DOHH2 (cell line): Measurements from ENCODE around the gene DYNLRB2.

ENCODE experiments used
- EZH2phosphoT487 ChIP-seq: fragments of 200-600 bp; sonication (generic); IDR thresholded peaks from 2 replicates; pipeline ENCODE4 v1.6.1; 2017; ENCODE audit warnings: borderline replicate concordance, mild to moderate bottlenecking, antibody characterized with exemption, low read length, moderate library complexity, mixed read lengths
- TF ChIP-seq, protein P1 (sequence below): fragments of 200-600 bp; sonication (generic); IDR thresholded peaks from one replicate; pipeline ENCODE4 v1.5.1; 2014; ENCODE audit warnings: antibody characterized with exemption, mild to moderate bottlenecking, low read depth, low read length; ENCODE audit not compliant: poor library complexity, severe bottlenecking

DNA sequence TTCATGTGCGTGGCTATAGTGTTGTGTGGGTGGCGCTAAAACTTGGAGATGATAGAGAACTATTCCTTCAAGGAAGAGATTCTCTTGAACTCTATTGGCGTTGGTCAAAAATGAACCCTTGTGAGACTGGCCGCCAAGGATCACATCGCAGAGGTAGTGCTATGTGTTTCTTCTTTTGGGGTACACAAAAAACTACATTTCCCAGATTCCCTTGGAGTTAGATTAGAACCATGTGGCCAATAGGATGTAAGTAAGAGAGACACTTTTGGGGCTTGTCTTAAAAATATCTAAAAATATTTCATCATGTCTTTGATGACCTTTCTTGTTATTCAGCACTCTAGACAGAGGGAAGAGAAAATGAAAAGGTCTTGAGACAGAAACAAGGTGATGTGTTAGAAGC is 25.4 kb upstream of the DYNLRB2 start:
- TF ChIP-seq, protein P1, sequence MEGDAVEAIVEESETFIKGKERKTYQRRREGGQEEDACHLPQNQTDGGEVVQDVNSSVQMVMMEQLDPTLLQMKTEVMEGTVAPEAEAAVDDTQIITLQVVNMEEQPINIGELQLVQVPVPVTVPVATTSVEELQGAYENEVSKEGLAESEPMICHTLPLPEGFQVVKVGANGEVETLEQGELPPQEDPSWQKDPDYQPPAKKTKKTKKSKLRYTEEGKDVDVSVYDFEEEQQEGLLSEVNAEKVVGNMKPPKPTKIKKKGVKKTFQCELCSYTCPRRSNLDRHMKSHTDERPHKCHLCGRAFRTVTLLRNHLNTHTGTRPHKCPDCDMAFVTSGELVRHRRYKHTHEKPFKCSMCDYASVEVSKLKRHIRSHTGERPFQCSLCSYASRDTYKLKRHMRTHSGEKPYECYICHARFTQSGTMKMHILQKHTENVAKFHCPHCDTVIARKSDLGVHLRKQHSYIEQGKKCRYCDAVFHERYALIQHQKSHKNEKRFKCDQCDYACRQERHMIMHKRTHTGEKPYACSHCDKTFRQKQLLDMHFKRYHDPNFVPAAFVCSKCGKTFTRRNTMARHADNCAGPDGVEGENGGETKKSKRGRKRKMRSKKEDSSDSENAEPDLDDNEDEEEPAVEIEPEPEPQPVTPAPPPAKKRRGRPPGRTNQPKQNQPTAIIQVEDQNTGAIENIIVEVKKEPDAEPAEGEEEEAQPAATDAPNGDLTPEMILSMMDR = no peak
- no peak for TF ChIP-seq EZH2phosphoT487
